Fibroblast of lung (primary cell): ENCODE measurements around the gene PHF2. TPM values are rescaled to one million over a fixed set of nuclear protein-coding genes. Genes with fewer than 3 reads are reported as not detected.

ENCODE experiments used
- DNase-seq, 2 donors: peaks; one replicate each; pipeline versions ENCODE4 v3.0.0 to v3.0.0-alpha.2; 2010; ENCODE audit warnings: low read depth in 2 of 2
- H2AFZ ChIP-seq: 2 replicates; pipeline ENCODE4 v1.5.1; 2012; ENCODE audit warnings: low read length, control low read depth, inconsistent platforms
- H3K27ac ChIP-seq: 2 replicates; pipeline ENCODE4 v1.5.1; 2011; ENCODE audit warnings: low read length, control low read depth; ENCODE audit not compliant: insufficient read depth
- H3K27me3 ChIP-seq: 2 replicates; pipeline ENCODE4 v1.5.1; 2011; ENCODE audit warnings: mild to moderate bottlenecking, low read length; ENCODE audit not compliant: control insufficient read depth, insufficient read depth
- H3K36me3 ChIP-seq: 2 replicates; pipeline ENCODE4 v1.5.1; 2011; ENCODE audit warnings: low read length; ENCODE audit not compliant: control insufficient read depth, insufficient read depth
- H3K4me1 ChIP-seq: 2 replicates; pipeline ENCODE4 v1.5.1; 2011; ENCODE audit warnings: low read length; ENCODE audit not compliant: control insufficient read depth, insufficient read depth; ENCODE audit errors: extremely low read depth
- H3K4me2 ChIP-seq: 2 replicates; pipeline ENCODE4 v1.5.1; 2011; ENCODE audit warnings: low read length, control low read depth; ENCODE audit not compliant: insufficient read depth; ENCODE audit errors: extremely low read depth
- H3K4me3 ChIP-seq, 4 experiments: fragments of 200-600 bp in 1 of 4; sonication (generic) in 1 of 4; replicated peaks in 1 of 4; 2 replicates each; pipeline ENCODE4 v1.5.1; 2011 to 2016; ENCODE audit warnings: low read length in 4 of 4, low read depth in 3 of 4, mild to moderate bottlenecking in 3 of 4, control low read depth in 2 of 4, inconsistent platforms in 1 of 4, mixed read lengths in 1 of 4; ENCODE audit not compliant: insufficient read depth in 1 of 4; ENCODE audit errors: control extremely low read depth in 1 of 4
- H3K79me2 ChIP-seq: 2 replicates; pipeline ENCODE4 v1.5.1; 2012; ENCODE audit warnings: mild to moderate bottlenecking, low read length, inconsistent platforms; ENCODE audit not compliant: control insufficient read depth, insufficient read depth
- H3K9ac ChIP-seq: 2 replicates; pipeline ENCODE4 v1.5.1; 2011; ENCODE audit warnings: mild to moderate bottlenecking, low read length, control low read depth; ENCODE audit not compliant: insufficient read depth
- H3K9me3 ChIP-seq: 2 replicates; pipeline ENCODE4 v1.5.1; 2012; ENCODE audit warnings: low read depth, low read length; ENCODE audit not compliant: control insufficient read depth, insufficient read depth
- H4K20me1 ChIP-seq: 2 replicates; pipeline ENCODE4 v1.5.1; 2011; ENCODE audit warnings: low read length; ENCODE audit not compliant: control insufficient read depth, insufficient read depth; ENCODE audit errors: extremely low read depth
- CTCF ChIP-seq, 2 donors: IDR thresholded peaks in 1 of 2; conservative IDR thresholded peaks in 1 of 2; 1 replicate in 1 of 2; 2 replicates in 1 of 2; pipeline ENCODE4 v1.5.1; 2011 to 2012; ENCODE audit warnings: low read length in 2 of 2, control low read depth in 1 of 2, inconsistent platforms in 1 of 2, low read depth in 1 of 2, mild to moderate bottlenecking in 1 of 2
- EZH2 ChIP-seq: IDR thresholded peaks from 2 replicates; pipeline ENCODE4 v1.5.1; 2012; ENCODE audit warnings: low read length, control low read depth, mild to moderate bottlenecking; ENCODE audit errors: missing control alignments
- polyA plus RNA-seq, 2 donors: library from polyadenylated mRNA; depleted of rRNA in 1 of 2; stranded (reverse) in 1 of 2; unstranded in 1 of 2; fragments of >200 nt; gene quantifications; 2 replicates each; pipeline ENCODE4 v1.2.1, GENCODE V29; 2011 to 2012; ENCODE audit warnings: missing spikeins in 1 of 2
- total RNA-seq: library from RNA; depleted of rRNA; stranded (reverse); fragments of >200 nt; gene quantifications from 2 replicates; pipeline ENCODE4 v1.2.1, GENCODE V29; 2014

The PHF2 gene
- total and polyA plus RNA-seq, 2 donors (not counting 1 experiment from before 2014, with no cell fraction given): 9.2 to 13.4 TPM

- Histone ChIP-seq H3K9me3 (no peaks in the 10 kb centered on the region), H3K27ac (no peak overlapping the region), H3K36me3 (no peaks in the 10 kb centered on the region), H3K9ac (no peak overlapping the region), H3K4me1 (no peaks in the 10 kb centered on the region), H3K4me2 (no peak overlapping the region), H3K4me3 (no peak overlapping the region), H4K20me1 (no peaks in the 10 kb centered on the region), H3K79me2 (peaks cover 27% of the 10 kb centered on the region), H2AFZ (no peak overlapping the region), H3K27me3 (no peaks in the 10 kb centered on the region)
- TF ChIP-seq EZH2 (no peak), CTCF (conservative IDR thresholded peaks at IDR 0.05 in 1 of 2, IDR thresholded peaks at IDR 0.05 in 1 of 2; ENCODE audit: low read depth in 1 of 2, low read length in 2 of 2) (no peak)
- no peak for DNase-seq
These were observed 37.4 kb downstream of the PHF2 start for GRCh38 chr9:93613791-93614190.

GRCh38 chr9:93614830-93615468 lies 38.6 kb downstream of the PHF2 start:
- Histone ChIP-seq H3K27me3 (no peaks in the 10 kb centered on the region), H2AFZ (no peak overlapping the region), H3K4me2 (no peak overlapping the region), H3K36me3 (no peaks in the 10 kb centered on the region), H3K27ac (no peak overlapping the region), H3K79me2 (peaks cover 29% of the 10 kb centered on the region), H4K20me1 (no peaks in the 10 kb centered on the region), H3K9ac (no peak overlapping the region), H3K4me1 (no peaks in the 10 kb centered on the region), H3K9me3 (no peaks in the 10 kb centered on the region), H3K4me3 (no peak overlapping the region)
- no peak for DNase-seq
- TF ChIP-seq EZH2: no peak
- no peak for TF ChIP-seq CTCF (conservative IDR thresholded peaks at IDR 0.05 in 1 of 2, IDR thresholded peaks at IDR 0.05 in 1 of 2; ENCODE audit: low read depth in 1 of 2, low read length in 2 of 2)

- Histone ChIP-seq H3K4me3 (no peak overlapping the region), H3K79me2 (peaks cover 25% of the 10 kb centered on the region)
- TF ChIP-seq EZH2 (no peak), CTCF (conservative IDR thresholded peaks at IDR 0.05 in 1 of 2, IDR thresholded peaks at IDR 0.05 in 1 of 2; ENCODE audit: low read depth in 1 of 2, low read length in 2 of 2) (no peak)
These were observed 39.7 kb downstream of the PHF2 start for GRCh38 chr9:93616044-93616443.

More at GRCh38 chr9:93616044-93616443, 39.7 kb downstream of the PHF2 start:
- H3K4me1 ChIP-seq: no peaks in the 10 kb centered on the region
- DNase-seq: no peak
- no peak overlapping the region for H3K9ac ChIP-seq
- no peaks in the 10 kb centered on the region for H3K36me3 ChIP-seq
- no peaks in the 10 kb centered on the region for H4K20me1 ChIP-seq
- H3K4me2 ChIP-seq: no peak overlapping the region
- no peak overlapping the region for H3K27ac ChIP-seq
- no peak overlapping the region for H2AFZ ChIP-seq
- no peaks in the 10 kb centered on the region for H3K27me3 ChIP-seq
- no peaks in the 10 kb centered on the region for H3K9me3 ChIP-seq
